22Rv1 (cell line): ENCODE results near the gene DERA.

ENCODE experiments used
- ZFX ChIP-seq: fragments of 450-650 bp; IDR thresholded peaks from 2 replicates; pipeline ENCODE4 v1.6.1; 2017; ENCODE audit warnings: antibody characterized with exemption, borderline replicate concordance
- TF ChIP-seq, protein P1 (sequence below): fragments of 450-650 bp; IDR thresholded peaks from 2 replicates; pipeline ENCODE4 v1.5.1; 2017; ENCODE audit warnings: mild to moderate bottlenecking

- TF ChIP-seq, protein P1, sequence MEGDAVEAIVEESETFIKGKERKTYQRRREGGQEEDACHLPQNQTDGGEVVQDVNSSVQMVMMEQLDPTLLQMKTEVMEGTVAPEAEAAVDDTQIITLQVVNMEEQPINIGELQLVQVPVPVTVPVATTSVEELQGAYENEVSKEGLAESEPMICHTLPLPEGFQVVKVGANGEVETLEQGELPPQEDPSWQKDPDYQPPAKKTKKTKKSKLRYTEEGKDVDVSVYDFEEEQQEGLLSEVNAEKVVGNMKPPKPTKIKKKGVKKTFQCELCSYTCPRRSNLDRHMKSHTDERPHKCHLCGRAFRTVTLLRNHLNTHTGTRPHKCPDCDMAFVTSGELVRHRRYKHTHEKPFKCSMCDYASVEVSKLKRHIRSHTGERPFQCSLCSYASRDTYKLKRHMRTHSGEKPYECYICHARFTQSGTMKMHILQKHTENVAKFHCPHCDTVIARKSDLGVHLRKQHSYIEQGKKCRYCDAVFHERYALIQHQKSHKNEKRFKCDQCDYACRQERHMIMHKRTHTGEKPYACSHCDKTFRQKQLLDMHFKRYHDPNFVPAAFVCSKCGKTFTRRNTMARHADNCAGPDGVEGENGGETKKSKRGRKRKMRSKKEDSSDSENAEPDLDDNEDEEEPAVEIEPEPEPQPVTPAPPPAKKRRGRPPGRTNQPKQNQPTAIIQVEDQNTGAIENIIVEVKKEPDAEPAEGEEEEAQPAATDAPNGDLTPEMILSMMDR, result no peak
- TF ChIP-seq ZFX, result no peak
Observed at GRCh38 chr12:16018306-16018705, 107.2 kb downstream of the DERA start.
